HG03342 (cell line): ENCODE measurements around the gene PRMT2.
"Not testable (repeated sequence)": the region's sequence is repeated elsewhere in the genome, so short reads cannot be mapped to it uniquely, and the experiment has no call there.

Source experiments
- ATAC-seq: cut with Tn5 transposase; IDR thresholded peaks from one replicate; pipeline ENCODE4 v1.9.1; 2021; ENCODE audit warnings: mild to moderate bottlenecking, moderate library complexity; ENCODE audit not compliant: unreplicated experiment

The PRMT2 gene

GRCh38 chr21:46667741-46668380, 32.4 kb downstream of the PRMT2 start:
- no peak for ATAC-seq

DNA sequence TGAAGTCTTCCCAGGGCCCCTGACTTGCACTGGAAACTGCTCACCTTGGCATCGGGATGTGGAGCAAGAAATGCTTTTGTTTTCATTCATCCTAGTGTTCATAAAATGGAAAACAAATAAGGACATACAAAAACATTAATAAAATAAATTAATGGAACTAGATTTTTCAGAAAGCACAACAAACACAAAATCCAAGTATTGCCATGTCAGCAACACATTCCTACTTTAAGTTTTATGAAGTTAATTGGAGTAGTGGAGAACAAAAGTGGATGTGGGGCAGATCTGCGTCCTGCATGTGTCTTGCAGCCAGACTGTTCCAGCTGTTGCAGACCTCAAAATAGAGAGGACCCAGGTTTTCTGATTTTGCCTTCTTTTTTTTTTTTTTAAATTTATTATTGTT, 32.9 kb downstream of the PRMT2 start:
- ATAC-seq = no peak

GRCh38 chr21:46668904-46669303, 33.4 kb downstream of the PRMT2 start:
- ATAC-seq = not testable (repeated sequence)

DNA sequence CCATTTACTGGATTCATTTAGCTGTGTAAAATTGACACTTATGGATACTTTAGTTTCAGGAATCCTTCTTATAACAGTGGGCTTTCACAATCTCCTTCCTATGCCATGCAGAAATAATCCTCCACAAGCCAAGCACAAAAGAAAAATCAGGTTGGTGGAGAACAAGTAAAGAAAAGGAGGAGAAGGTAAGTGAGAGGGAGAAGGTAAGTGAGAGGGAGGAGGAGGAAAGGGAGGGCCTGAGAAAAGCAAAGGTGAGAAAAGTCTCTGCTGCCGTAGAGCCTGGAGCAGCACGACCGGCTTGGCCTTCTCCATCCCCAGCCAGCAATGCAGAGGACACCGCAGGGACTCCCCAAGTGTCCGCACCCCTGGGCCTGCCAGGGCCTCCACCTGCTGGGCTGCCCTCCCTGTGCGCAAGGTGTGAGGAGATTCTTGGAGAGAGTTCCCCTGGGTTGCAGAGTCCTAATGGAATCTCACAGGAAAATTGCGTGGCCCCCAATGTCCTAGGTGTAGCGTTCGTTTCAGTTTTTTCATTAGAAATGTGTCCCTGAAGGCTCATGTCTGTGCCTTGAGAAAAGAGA, 39.0 kb downstream of the PRMT2 start:
- no peak for ATAC-seq

GRCh38 chr21:46675595-46676280, 40.3 kb downstream of the PRMT2 start:
- no peak for ATAC-seq

GRCh38 chr21:46676542-46676941, 41.1 kb downstream of the PRMT2 start:
- ATAC-seq = not testable (repeated sequence)

GRCh38 chr21:46681593-46681992, 46.1 kb downstream of the PRMT2 start:
- not testable (repeated sequence) for ATAC-seq

GRCh38 chr21:46698652-46699051, 63.2 kb downstream of the PRMT2 start:
- not testable (repeated sequence) for ATAC-seq

GRCh38 chr21:46699104-46699503, 63.6 kb downstream of the PRMT2 start:
- not testable (repeated sequence) for ATAC-seq
